Transverse colon (tissue), 4 donors: ENCODE measurements around the gene SFXN2. TPM values are rescaled to one million over a fixed set of nuclear protein-coding genes. Genes with fewer than 3 reads are reported as not detected.

Experiments
- DNase-seq: peaks from one replicate; pipeline ENCODE4 v3.0.0-alpha.2; 2019
- H3K27ac ChIP-seq, 4 donors: fragments of 200-600 bp; sonication (generic); 2 replicates each; pipeline ENCODE4 v1.5.1; 2016 to 2018; ENCODE audit warnings: inconsistent platforms in 4 of 4
- H3K27me3 ChIP-seq: fragments of 200-600 bp; sonication (generic); 2 replicates; pipeline ENCODE4 v1.5.1; 2017; ENCODE audit warnings: inconsistent platforms
- H3K36me3 ChIP-seq, 4 donors: fragments of 200-600 bp; sonication (generic); 2 replicates each; pipeline ENCODE4 v1.5.1; 2017 to 2019; ENCODE audit warnings: inconsistent platforms in 4 of 4
- H3K4me1 ChIP-seq, 4 donors: fragments of 200-600 bp; sonication (generic); 2 replicates each; pipeline ENCODE4 v1.5.1; 2017 to 2020; ENCODE audit warnings: inconsistent platforms in 4 of 4
- H3K4me3 ChIP-seq, 4 donors: fragments of 200-600 bp; sonication (generic); 1 replicate in 1 of 4; 2 replicates in 3 of 4; pipeline versions ENCODE4 v1.5.1 to v1.6.1; 2017 to 2019; ENCODE audit warnings: inconsistent platforms in 4 of 4
- H3K9me3 ChIP-seq, 2 donors: fragments of 200-600 bp; sonication (generic); 2 replicates each; pipeline ENCODE4 v1.5.1; 2017 to 2019; ENCODE audit warnings: inconsistent platforms in 2 of 2
- EP300 ChIP-seq: sonication (generic); formaldehyde crosslinking; IDR thresholded peaks from one replicate; pipeline ENCODE4 v1.6.1; 2017; ENCODE audit warnings: antibody characterized with exemption, low read depth
- POLR2A ChIP-seq: fragments of 450-650 bp; IDR thresholded peaks from one replicate; pipeline ENCODE4 v1.6.1; 2016; ENCODE audit warnings: antibody characterized with exemption, mild to moderate bottlenecking, moderate library complexity
- POLR2AphosphoS5 ChIP-seq, 3 donors: sonication (generic); formaldehyde crosslinking; IDR thresholded peaks; one replicate each; pipeline ENCODE4 v1.6.1; 2016; ENCODE audit warnings: antibody characterized with exemption in 3 of 3
- WGBS, 2 donors: methylation state at CpG; one replicate each; pipeline ENCODE4 v1.1.5; 2018; ENCODE audit warnings: low coverage in 1 of 2; 5-methylcytosine and 5-hydroxymethylcytosine counted together
- in situ Hi-C, 4 donors: fragments of 200-750 bp; cut with MboI; loops; one replicate each; pipeline versions ENCODE4 v1.15.0 to v1.15.1; 2017; ENCODE audit warnings: low sequenced_read_pairs in 3 of 4, low pct_ligation_motif_present in 1 of 4, low pct_unique_long_range_greater_than_20kb in 1 of 4
- intact Hi-C: fragments of 100-400 bp; cut with DNase I; formaldehyde crosslinking; loops from one replicate; pipeline ENCODE4 v1.15.1; 2023; ENCODE audit warnings: low total_unique reads
- total RNA-seq, 4 donors: library from RNA; depleted of rRNA; stranded (reverse); fragments of >200 nt; gene quantifications; one replicate each; pipeline ENCODE4 v1.1.0, GENCODE V29; 2016
- TF ChIP-seq, protein P1 (sequence below), 5 experiments: fragments of 200-600 bp in 3 of 5; fragments of 450-650 bp in 2 of 5; sonication (generic) in 3 of 5; IDR thresholded peaks; 1 replicate in 2 of 5; 2 replicates in 3 of 5; pipeline ENCODE4 v1.5.1; 2016 to 2017; ENCODE audit warnings: antibody characterized with exemption in 5 of 5, inconsistent platforms in 3 of 5, mild to moderate bottlenecking in 2 of 5, moderate library complexity in 1 of 5

Gene SFXN2
- total RNA-seq, 4 donors from 2014 or later = 2.1 to 64.9 (median 7.3) TPM

DNA sequence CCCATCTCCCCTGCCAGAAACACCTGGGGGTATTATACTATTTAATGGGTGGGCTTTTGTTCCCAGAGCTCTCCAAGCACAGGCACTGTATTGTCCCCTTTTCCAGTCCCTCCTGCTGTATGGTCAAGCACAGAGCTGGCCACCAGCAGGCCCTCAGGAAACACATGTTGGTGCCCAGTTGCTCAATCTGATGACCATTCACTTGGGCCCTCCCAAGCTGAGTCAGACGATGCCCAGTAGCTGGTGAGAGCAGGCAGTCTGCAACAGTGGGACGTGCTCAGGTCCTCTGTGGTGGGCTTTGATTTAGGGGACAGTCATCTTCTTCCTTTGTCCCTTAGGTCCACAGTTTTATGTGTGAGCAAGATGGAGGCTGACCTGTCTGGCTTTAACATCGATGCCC lies 11.8 kb downstream of the SFXN2 start:
- Histone ChIP-seq H3K4me3 (no peak overlapping the region), H3K9me3 (no peaks in the 10 kb centered on the region), H3K27me3 (no peaks in the 10 kb centered on the region), H3K27ac (no peak overlapping the region), H3K4me1 (peaks cover 0 to 3% (median 0%) of the 10 kb centered on the region in 4 donors), H3K36me3 (no peaks in the 10 kb centered on the region)
- DNase-seq = no peak
- in situ Hi-C loops (loop anchor here (10.0 to 25.0 kb wide), 3 partner anchors 169 to 336 kb away; no protein-coding TSS in a partner anchor), intact Hi-C loops (loop anchor here (10.0 kb wide), 1 partner anchor 109 kb away; the partner anchor contains the start of gene CYP17A1)
- TF ChIP-seq EP300 (no peak), POLR2A (no peak), POLR2AphosphoS5 (IDR thresholded peaks at IDR 0.05) (no peak)
- TF ChIP-seq, protein P1, sequence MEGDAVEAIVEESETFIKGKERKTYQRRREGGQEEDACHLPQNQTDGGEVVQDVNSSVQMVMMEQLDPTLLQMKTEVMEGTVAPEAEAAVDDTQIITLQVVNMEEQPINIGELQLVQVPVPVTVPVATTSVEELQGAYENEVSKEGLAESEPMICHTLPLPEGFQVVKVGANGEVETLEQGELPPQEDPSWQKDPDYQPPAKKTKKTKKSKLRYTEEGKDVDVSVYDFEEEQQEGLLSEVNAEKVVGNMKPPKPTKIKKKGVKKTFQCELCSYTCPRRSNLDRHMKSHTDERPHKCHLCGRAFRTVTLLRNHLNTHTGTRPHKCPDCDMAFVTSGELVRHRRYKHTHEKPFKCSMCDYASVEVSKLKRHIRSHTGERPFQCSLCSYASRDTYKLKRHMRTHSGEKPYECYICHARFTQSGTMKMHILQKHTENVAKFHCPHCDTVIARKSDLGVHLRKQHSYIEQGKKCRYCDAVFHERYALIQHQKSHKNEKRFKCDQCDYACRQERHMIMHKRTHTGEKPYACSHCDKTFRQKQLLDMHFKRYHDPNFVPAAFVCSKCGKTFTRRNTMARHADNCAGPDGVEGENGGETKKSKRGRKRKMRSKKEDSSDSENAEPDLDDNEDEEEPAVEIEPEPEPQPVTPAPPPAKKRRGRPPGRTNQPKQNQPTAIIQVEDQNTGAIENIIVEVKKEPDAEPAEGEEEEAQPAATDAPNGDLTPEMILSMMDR (IDR thresholded peaks at IDR 0.05) = no peak
- 55% methylated on average over 3 of the region's 3 CpGs; no CpG with 5 or more reads in 1 of the 2 donors for WGBS, 2 donors

DNA sequence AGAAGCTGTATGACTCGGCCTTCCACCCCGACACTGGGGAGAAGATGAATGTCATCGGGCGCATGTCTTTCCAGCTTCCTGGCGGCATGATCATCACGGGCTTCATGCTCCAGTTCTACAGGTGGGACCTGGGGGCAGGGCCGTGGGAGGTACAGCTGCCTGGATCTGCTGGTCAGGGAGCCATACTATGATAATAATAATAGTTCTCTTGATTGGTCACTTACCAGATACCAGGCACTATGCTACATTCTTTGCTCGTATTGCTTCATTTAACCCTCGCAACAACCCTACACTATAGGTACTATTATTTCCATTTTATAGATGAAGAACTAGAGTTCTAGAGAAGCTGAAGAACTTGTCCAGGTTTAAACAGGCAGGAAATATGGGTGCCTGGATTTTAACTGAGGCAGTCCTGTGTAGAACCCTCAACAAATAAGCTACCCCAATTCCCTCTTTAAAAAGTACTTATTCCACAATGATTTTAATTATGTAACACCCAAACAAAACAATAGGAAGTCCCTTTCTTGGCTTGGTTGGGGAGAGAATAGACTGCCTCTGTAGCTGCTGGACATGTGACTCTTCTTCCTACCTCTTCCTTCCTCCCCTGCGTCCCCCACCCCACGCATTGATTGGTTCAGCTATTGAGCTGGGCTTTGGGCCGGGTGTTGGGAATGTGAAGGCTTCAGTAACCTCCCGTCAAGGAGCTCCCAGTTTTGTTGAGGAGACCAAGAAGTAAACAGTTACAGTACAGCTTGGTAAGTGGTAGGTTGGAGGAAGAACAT lies 12.8 kb downstream of the SFXN2 start:
- Histone ChIP-seq H3K4me1 (peaks cover 0 to 3% (median 0%) of the 10 kb centered on the region in 4 donors), H3K27ac (no peak overlapping the region), H3K36me3 (no peaks in the 10 kb centered on the region), H3K27me3 (no peaks in the 10 kb centered on the region), H3K4me3 (no peak overlapping the region), H3K9me3 (no peaks in the 10 kb centered on the region)
- TF ChIP-seq EP300 (no peak), POLR2AphosphoS5 (IDR thresholded peaks at IDR 0.05) (no peak), POLR2A (no peak)
- TF ChIP-seq, protein P1 (IDR thresholded peaks at IDR 0.05) = no peak
- in situ Hi-C loops (loop anchor here (10.0 to 25.0 kb wide), 3 partner anchors 168 to 335 kb away; no protein-coding TSS in a partner anchor), intact Hi-C loops (loop anchor here (10.0 kb wide), 1 partner anchor 108 kb away; the partner anchor contains the start of gene CYP17A1)
- 67 to 83% methylated on average over 4 to 13 of the region's 13 CpGs for WGBS, 2 donors
- DNase-seq = no peak

DNA sequence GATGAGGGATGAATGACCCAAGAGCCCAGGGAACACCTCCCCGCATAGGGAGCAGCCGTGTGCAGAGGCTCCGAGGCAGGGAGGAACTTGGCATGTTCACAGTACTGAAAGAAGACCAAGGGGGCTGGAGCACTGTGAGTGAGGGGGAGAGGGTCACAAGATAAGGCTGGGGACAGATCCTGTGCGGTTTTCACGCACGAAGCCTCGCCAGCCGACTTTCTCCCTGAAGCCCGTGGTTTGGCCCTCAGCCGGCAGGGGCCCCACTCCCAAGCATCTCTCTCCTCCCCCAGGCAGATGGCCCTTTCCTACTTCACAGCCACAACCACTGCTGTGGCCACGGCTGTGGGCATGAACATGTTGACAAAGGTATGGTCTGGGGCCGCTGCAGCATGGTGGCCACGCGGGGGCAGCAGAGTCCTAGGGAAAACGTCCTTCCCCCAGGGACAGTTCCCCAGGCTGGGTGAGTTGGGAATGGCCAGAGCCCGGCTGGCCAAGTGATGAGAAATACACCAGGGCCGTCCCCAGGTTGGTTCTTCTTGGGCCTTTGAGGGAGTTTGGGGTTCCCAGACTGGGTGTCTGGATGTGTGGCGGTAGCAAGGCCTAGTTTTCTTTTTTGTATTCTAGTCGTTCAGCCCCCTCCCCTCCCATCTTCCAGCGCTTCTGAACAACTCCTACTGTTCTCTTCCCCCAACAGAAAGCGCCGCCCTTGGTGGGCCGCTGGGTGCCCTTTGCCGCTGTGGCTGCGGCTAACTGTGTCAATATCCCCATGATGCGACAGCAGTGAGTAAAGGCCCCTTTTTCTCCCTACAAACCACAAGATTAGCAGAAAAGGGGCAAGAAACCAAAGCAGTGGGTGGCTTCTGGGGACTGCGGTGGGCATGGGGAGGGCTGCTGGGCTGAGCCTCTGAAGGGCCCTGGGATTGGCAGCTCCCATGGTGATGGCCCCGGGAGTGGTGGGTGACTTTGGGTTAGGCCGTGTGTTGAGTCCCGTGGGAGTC lies 14.9 kb downstream of the SFXN2 start:
- TF ChIP-seq POLR2A (no peak), EP300 (no peak)
- TF ChIP-seq, protein P1 (IDR thresholded peaks at IDR 0.05) = peak; percentile 84 to 91 (median 90)
- WGBS, 2 donors = 57 to 80% methylated on average over 5 to 30 of the region's 30 CpGs
- intact Hi-C loops = loop anchor here (2.0 to 10.0 kb wide), 2 partner anchors 105 to 171 kb away; partner anchors contain the start of gene CYP17A1
- peak; percentile 88 for DNase-seq
- Histone ChIP-seq H3K36me3 (no peaks in the 10 kb centered on the region), H3K4me1 (peaks cover 0 to 3% (median 0%) of the 10 kb centered on the region in 4 donors), H3K9me3 (no peaks in the 10 kb centered on the region), H3K4me3 (no peak overlapping the region), H3K27ac (no peak overlapping the region), H3K27me3 (no peaks in the 10 kb centered on the region)
- in situ Hi-C loops = loop anchor here (10.0 to 25.0 kb wide), 3 partner anchors 165 to 333 kb away; no protein-coding TSS in a partner anchor
